BE2C (cell line): ENCODE results near the gene COPB2.

Experiments
- DNase-seq: peaks from one replicate; pipeline ENCODE4 v3.0.0-alpha.2; 2020
- H3K27me3 ChIP-seq: fragments of 250-450 bp; sonication (Bioruptor Pico); 2 replicates; pipeline ENCODE4 v1.5.1; 2020; ENCODE audit warnings: mild to moderate bottlenecking
- H3K36me3 ChIP-seq: fragments of 250-450 bp; sonication (Bioruptor Pico); 2 replicates; pipeline ENCODE4 v1.5.1; 2020; ENCODE audit warnings: mild to moderate bottlenecking
- H3K4me1 ChIP-seq: fragments of 250-450 bp; sonication (Bioruptor Pico); 2 replicates; pipeline ENCODE4 v1.5.1; 2020
- H3K4me3 ChIP-seq: 2 replicates; pipeline ENCODE4 v1.5.1; 2011; ENCODE audit warnings: low read depth, low read length
- H3K9me3 ChIP-seq: fragments of 250-450 bp; sonication (Bioruptor Pico); 2 replicates; pipeline ENCODE4 v1.5.1; 2020
- CTCF ChIP-seq: IDR thresholded peaks from 2 replicates; pipeline ENCODE4 v1.5.1; 2012; ENCODE audit warnings: mild to moderate bottlenecking, low read depth, low read length

Gene COPB2

GRCh38 chr3:139327861-139328260 lies 61.6 kb downstream of the COPB2 start:
- Histone ChIP-seq H3K4me1 (no peaks in the 10 kb centered on the region), H3K27me3 (peaks cover 27% of the 10 kb centered on the region), H3K9me3 (no peaks in the 10 kb centered on the region), H3K4me3 (no peak overlapping the region), H3K36me3 (no peaks in the 10 kb centered on the region)
- DNase-seq, result no peak
- TF ChIP-seq CTCF, result no peak

- Histone ChIP-seq H3K4me3 (no peak overlapping the region), H3K27me3 (peaks cover 21% of the 10 kb centered on the region), H3K36me3 (no peaks in the 10 kb centered on the region), H3K9me3 (no peaks in the 10 kb centered on the region), H3K4me1 (no peaks in the 10 kb centered on the region)
- TF ChIP-seq CTCF, result no peak
- DNase-seq, result no peak
Measured at GRCh38 chr3:139327231-139327630, 62.2 kb downstream of the COPB2 start.

- DNase-seq, result no peak
- H3K27me3 ChIP-seq, result peaks cover 15% of the 10 kb centered on the region
Measured at GRCh38 chr3:139326707-139327106, 62.7 kb downstream of the COPB2 start.

GRCh38 chr3:139326131-139326530 lies 63.3 kb downstream of the COPB2 start:
- Histone ChIP-seq H3K36me3 (no peaks in the 10 kb centered on the region), H3K4me3 (no peak overlapping the region), H3K9me3 (no peaks in the 10 kb centered on the region), H3K27me3 (peaks cover 10% of the 10 kb centered on the region), H3K4me1 (no peaks in the 10 kb centered on the region)
- no peak for DNase-seq
- no peak for TF ChIP-seq CTCF

More at GRCh38 chr3:139326707-139327106, 62.7 kb downstream of the COPB2 start:
- Histone ChIP-seq H3K9me3 (no peaks in the 10 kb centered on the region), H3K4me3 (no peak overlapping the region), H3K36me3 (no peaks in the 10 kb centered on the region), H3K4me1 (no peaks in the 10 kb centered on the region)
- no peak for TF ChIP-seq CTCF

- Histone ChIP-seq H3K4me3 (no peak overlapping the region), H3K4me1 (no peaks in the 10 kb centered on the region), H3K27me3 (peaks cover 7% of the 10 kb centered on the region), H3K9me3 (no peaks in the 10 kb centered on the region), H3K36me3 (no peaks in the 10 kb centered on the region)
- no peak for TF ChIP-seq CTCF
- no peak for DNase-seq
Measured at GRCh38 chr3:139325551-139325950, 63.9 kb downstream of the COPB2 start.

GRCh38 chr3:139324456-139324855 lies 65.0 kb downstream of the COPB2 start:
- no peak for DNase-seq
- H3K4me3 ChIP-seq, result no peak overlapping the region

More at GRCh38 chr3:139324456-139324855, 65.0 kb downstream of the COPB2 start:
- H3K36me3 ChIP-seq, result no peaks in the 10 kb centered on the region
- no peaks in the 10 kb centered on the region for H3K4me1 ChIP-seq
- no peaks in the 10 kb centered on the region; the same call in 1 of the 2 replicates for H3K27me3 ChIP-seq
- no peak for TF ChIP-seq CTCF
- no peaks in the 10 kb centered on the region for H3K9me3 ChIP-seq
